CD4-positive, alpha-beta T cell treated with Interleukin-4 for 4 hours (primary cell): ENCODE measurements around the gene LDAH.

Experiments used
- DNase-seq: peaks from one replicate; pipeline ENCODE4 v3.0.0-alpha.2; 2020

LDAH gene

GRCh38 chr2:20766798-20767644, 55.9 kb downstream of the LDAH start:
- no peak for DNase-seq

GRCh38 chr2:20766213-20766612, 56.7 kb downstream of the LDAH start:
- no peak for DNase-seq

GRCh38 chr2:20762945-20763683, 59.8 kb downstream of the LDAH start:
- DNase-seq: no peak

- DNase-seq: no peak
Measured at GRCh38 chr2:20759487-20759886, 63.4 kb downstream of the LDAH start.

- no peak for DNase-seq
Measured at GRCh38 chr2:20758997-20759396, 63.9 kb downstream of the LDAH start.

- no peak for DNase-seq
Measured at GRCh38 chr2:20757405-20758090, 65.4 kb downstream of the LDAH start.

GRCh38 chr2:20755132-20755800, 67.6 kb downstream of the LDAH start:
- no peak for DNase-seq

- DNase-seq: no peak
Measured at GRCh38 chr2:20752293-20752692, 70.6 kb downstream of the LDAH start.

- no peak for DNase-seq
Measured at GRCh38 chr2:20747317-20747716, 75.6 kb downstream of the LDAH start.

GRCh38 chr2:20745924-20746555, 76.9 kb downstream of the LDAH start:
- no peak for DNase-seq

GRCh38 chr2:20744366-20745335, 78.2 kb downstream of the LDAH start:
- no peak for DNase-seq

GRCh38 chr2:20738772-20739171, 84.1 kb downstream of the LDAH start:
- DNase-seq: no peak

- DNase-seq: no peak
Measured at GRCh38 chr2:20737505-20737904, 85.4 kb downstream of the LDAH start.

- no peak for DNase-seq
Measured at GRCh38 chr2:20728114-20728758, 94.7 kb downstream of the LDAH start.

- DNase-seq: no peak
Measured at GRCh38 chr2:20726913-20727312, 96.0 kb downstream of the LDAH start.

GRCh38 chr2:20725782-20726181, 97.1 kb downstream of the LDAH start:
- DNase-seq: no peak

GRCh38 chr2:20724500-20725053, 98.3 kb downstream of the LDAH start:
- DNase-seq: no peak

GRCh38 chr2:20723543-20723942, 99.4 kb downstream of the LDAH start:
- no peak for DNase-seq

GRCh38 chr2:20722592-20723240, 100.2 kb downstream of the LDAH start:
- no peak for DNase-seq

- no peak for DNase-seq
Measured at GRCh38 chr2:20717641-20718040, 105.3 kb downstream of the LDAH start.
